Measurements from ENCODE around the gene VIPR2.

- TF ChIP-seq CTCF (IDR thresholded peaks at IDR 0.05 in 8 of 11, conservative IDR thresholded peaks at IDR 0.05 in 3 of 11) (no peak), POLR2A (IDR thresholded peaks at IDR 0.05) (no peak)
Observed at GRCh38 chr7:159084069-159084801, 60.4 kb downstream of the VIPR2 start.
